ENCODE results near the gene CMYA5.
"Not testable (repeated sequence)": the region's sequence is repeated elsewhere in the genome, so short reads cannot be mapped to it uniquely, and the experiment has no call there.

CMYA5 gene

GRCh38 chr5:79703381-79703645, 13.7 kb downstream of the CMYA5 start:
- Histone ChIP-seq H3K36me3 (no peaks in the 10 kb centered on the region), H3K9me3 (no peaks in the 10 kb centered on the region), H3K27ac (no peak overlapping the region), H3K4me3 (ENCODE audit: low read depth in 1 of 2, low read length in 1 of 2) (no peak overlapping the region), H3K27me3 (no peaks in the 10 kb centered on the region), H3K4me1 (ENCODE audit: control insufficient read depth in 1 of 2, insufficient read depth in 1 of 2, low read depth in 1 of 2, low read length in 1 of 2) (peaks cover 29 to 30% of the 10 kb centered on the region in 2 experiments)
- no peak for TF ChIP-seq CTCF (IDR thresholded peaks at IDR 0.05)

DNA sequence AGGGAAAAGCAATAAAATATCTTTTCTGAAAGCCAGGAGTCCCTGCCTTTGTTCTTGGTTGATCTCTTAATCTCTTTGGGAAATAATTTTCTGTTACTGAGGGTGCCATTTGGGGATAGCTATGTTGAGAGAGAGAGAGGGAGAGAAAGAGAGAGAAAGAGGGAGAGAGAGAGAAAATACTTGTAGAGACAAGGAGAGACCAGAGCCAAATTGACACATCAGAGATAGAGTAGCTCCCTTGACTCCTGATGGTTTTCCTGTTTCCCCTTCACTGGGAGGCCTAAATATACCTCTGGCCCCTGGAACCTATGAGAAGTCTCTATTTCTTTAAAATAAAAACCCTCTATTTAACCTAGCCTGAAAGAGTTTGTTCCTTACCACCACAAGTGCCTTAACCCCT, 14.9 kb downstream of the CMYA5 start:
- no peaks in the 10 kb centered on the region for H3K9me3 ChIP-seq
- peaks cover 18 to 20% of the 10 kb centered on the region in 2 experiments for H3K4me1 ChIP-seq (ENCODE audit: control insufficient read depth in 1 of 2, insufficient read depth in 1 of 2, low read depth in 1 of 2, low read length in 1 of 2)
- no peaks in the 10 kb centered on the region for H3K36me3 ChIP-seq
- no peak overlapping the region for H3K4me3 ChIP-seq (ENCODE audit: low read depth in 1 of 2, low read length in 1 of 2)
- no peak for TF ChIP-seq CTCF (IDR thresholded peaks at IDR 0.05)
- no peaks in the 10 kb centered on the region for H3K27me3 ChIP-seq
- no peak overlapping the region for H3K27ac ChIP-seq

DNA sequence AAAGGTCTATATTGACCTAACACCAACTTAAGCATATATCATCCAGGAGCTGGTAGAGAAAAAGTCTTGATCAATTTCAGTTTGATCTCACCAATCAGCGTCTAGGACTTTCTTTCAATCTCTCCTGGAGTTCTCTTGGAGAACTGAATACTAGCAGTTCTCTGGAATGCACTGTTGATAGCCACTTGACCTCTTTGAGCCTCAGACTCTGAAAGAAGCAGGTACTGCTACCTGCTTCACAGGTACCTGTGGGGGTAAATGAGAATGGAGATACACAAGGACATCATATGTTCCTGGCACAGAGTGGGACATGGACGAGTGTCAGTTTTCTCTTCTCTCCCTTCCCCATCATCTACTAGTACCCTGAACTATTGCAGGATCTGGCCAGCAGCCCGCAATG, 16.0 kb downstream of the CMYA5 start:
- Histone ChIP-seq H3K27ac (no peak overlapping the region), H3K4me3 (ENCODE audit: low read depth in 1 of 2, low read length in 1 of 2) (no peak overlapping the region), H3K9me3 (no peaks in the 10 kb centered on the region), H3K4me1 (ENCODE audit: control insufficient read depth in 1 of 2, insufficient read depth in 1 of 2, low read depth in 1 of 2, low read length in 1 of 2) (peaks cover 12 to 15% of the 10 kb centered on the region in 2 experiments), H3K27me3 (no peaks in the 10 kb centered on the region), H3K36me3 (no peaks in the 10 kb centered on the region)
- TF ChIP-seq CTCF (IDR thresholded peaks at IDR 0.05) = no peak

- peaks cover 12 to 15% of the 10 kb centered on the region in 2 experiments for H3K4me1 ChIP-seq (ENCODE audit: control insufficient read depth in 1 of 2, insufficient read depth in 1 of 2, low read depth in 1 of 2, low read length in 1 of 2)
- H3K27me3 ChIP-seq; H3K9me3 ChIP-seq; H3K27ac ChIP-seq; H3K4me3 ChIP-seq (ENCODE audit: low read depth in 1 of 2, low read length in 1 of 2); H3K36me3 ChIP-seq: not testable (repeated sequence)
These were observed 16.7 kb downstream of the CMYA5 start for GRCh38 chr5:79706317-79706716.

GRCh38 chr5:79707535-79707934, 17.9 kb downstream of the CMYA5 start:
- Histone ChIP-seq H3K4me3 (ENCODE audit: low read depth in 1 of 2, low read length in 1 of 2) (no peak overlapping the region), H3K4me1 (ENCODE audit: control insufficient read depth in 1 of 2, insufficient read depth in 1 of 2, low read depth in 1 of 2, low read length in 1 of 2) (peaks cover 6 to 9% of the 10 kb centered on the region in 2 experiments), H3K27me3 (no peaks in the 10 kb centered on the region), H3K36me3 (no peaks in the 10 kb centered on the region), H3K9me3 (no peaks in the 10 kb centered on the region), H3K27ac (no peak overlapping the region)
- TF ChIP-seq CTCF (IDR thresholded peaks at IDR 0.05) = no peak

- no peak overlapping the region for H3K27ac ChIP-seq
- no peaks in the 10 kb centered on the region for H3K36me3 ChIP-seq
- H3K4me3 ChIP-seq (ENCODE audit: low read depth in 1 of 2, low read length in 1 of 2) = no peak overlapping the region
- no peaks in the 10 kb centered on the region for H3K27me3 ChIP-seq
- no peaks in the 10 kb centered on the region for H3K4me1 ChIP-seq (ENCODE audit: control insufficient read depth in 1 of 2, insufficient read depth in 1 of 2, low read depth in 1 of 2, low read length in 1 of 2)
- H3K9me3 ChIP-seq = no peaks in the 10 kb centered on the region
- TF ChIP-seq CTCF (IDR thresholded peaks at IDR 0.05) = no peak
These were observed 23.1 kb downstream of the CMYA5 start for GRCh38 chr5:79712741-79713140.

All from neutrophil (primary cell).